Spinal cord (tissue), 10 donors: ENCODE data around the gene ARPP19. TPM values are rescaled to one million over a fixed set of nuclear protein-coding genes. Genes with fewer than 3 reads are reported as not detected.
"Not testable (repeated sequence)": the region's sequence is repeated elsewhere in the genome, so short reads cannot be mapped to it uniquely, and the experiment has no call there.

Experiments used
- DNase-seq, 6 donors: peaks; one replicate each; pipeline versions ENCODE4 v3.0.0 to v3.0.0-alpha.2; 2013 to 2015; ENCODE audit warnings: low spot score in 6 of 6, low read depth in 4 of 6
- H3K27ac ChIP-seq: one replicate; pipeline ENCODE4 v1.5.1; 2013; ENCODE audit warnings: low read depth, low read length, control low read depth
- H3K27me3 ChIP-seq: one replicate; pipeline ENCODE4 v1.6.1; 2013; ENCODE audit warnings: low read length; ENCODE audit not compliant: control insufficient read depth, insufficient read depth
- H3K36me3 ChIP-seq: one replicate; pipeline ENCODE4 v1.6.1; 2013; ENCODE audit warnings: low read length; ENCODE audit not compliant: control insufficient read depth, insufficient read depth
- H3K4me1 ChIP-seq: one replicate; pipeline ENCODE4 v1.6.1; 2013; ENCODE audit warnings: low read length; ENCODE audit not compliant: control insufficient read depth, insufficient read depth
- H3K4me3 ChIP-seq: one replicate; pipeline ENCODE4 v1.5.1; 2013; ENCODE audit warnings: low read depth, low read length, control low read depth
- H3K9me3 ChIP-seq: one replicate; pipeline ENCODE4 v1.6.1; 2013; ENCODE audit warnings: low read length; ENCODE audit not compliant: control insufficient read depth, insufficient read depth
- WGBS: methylation state at CpG from one replicate; pipeline ENCODE4 v1.1.5; 2013; ENCODE audit warnings: missing lambda C conversion rate; ENCODE audit not compliant: insufficient coverage; 5-methylcytosine and 5-hydroxymethylcytosine counted together
- polyA plus RNA-seq, 2 donors: library from polyadenylated mRNA; unstranded; fragments of 120-200 nt; gene quantifications; one replicate each; pipeline ENCODE4 v1.2.1, GENCODE V29; 2013; ENCODE audit not compliant: insufficient read length in 2 of 2
- total RNA-seq, 2 donors: library from RNA; depleted of rRNA in 1 of 2; stranded (reverse); fragments of 120-200 nt in 1 of 2; fragments of >200 nt in 1 of 2; gene quantifications; one replicate each; pipeline versions ENCODE4 v1.2.3 to v1.2.4, GENCODE V29; 2013 to 2014
- donor health status: healthy.

ARPP19 gene
- total and polyA plus RNA-seq, 4 donors: 156 to 285 (median 179) TPM

DNA sequence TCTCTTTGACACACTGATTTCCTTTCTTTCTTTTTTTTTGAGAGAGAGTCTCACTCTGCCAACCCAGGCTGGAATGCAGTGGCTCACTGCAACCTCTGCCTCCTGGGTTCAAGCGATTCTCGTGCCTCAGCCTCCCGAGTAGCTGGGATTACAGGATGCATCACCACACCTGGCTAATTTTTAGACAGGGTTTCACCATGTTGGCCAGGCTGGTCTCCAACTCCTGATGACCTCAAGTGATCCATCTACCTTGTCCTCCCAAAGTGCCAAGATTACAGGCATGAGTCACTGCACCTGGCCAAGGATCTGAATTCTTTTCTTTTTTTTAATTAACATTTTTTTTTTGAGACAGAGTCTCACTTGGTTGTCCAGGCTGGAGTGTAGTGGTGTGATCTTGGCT, 5.8 kb upstream of the ARPP19 start:
- H3K27ac ChIP-seq, H3K4me1 ChIP-seq, H3K36me3 ChIP-seq, H3K4me3 ChIP-seq, H3K9me3 ChIP-seq, H3K27me3 ChIP-seq, DNase-seq: not testable (repeated sequence)
- WGBS: 100% methylated on average over 3 of the region's 3 CpGs

DNA sequence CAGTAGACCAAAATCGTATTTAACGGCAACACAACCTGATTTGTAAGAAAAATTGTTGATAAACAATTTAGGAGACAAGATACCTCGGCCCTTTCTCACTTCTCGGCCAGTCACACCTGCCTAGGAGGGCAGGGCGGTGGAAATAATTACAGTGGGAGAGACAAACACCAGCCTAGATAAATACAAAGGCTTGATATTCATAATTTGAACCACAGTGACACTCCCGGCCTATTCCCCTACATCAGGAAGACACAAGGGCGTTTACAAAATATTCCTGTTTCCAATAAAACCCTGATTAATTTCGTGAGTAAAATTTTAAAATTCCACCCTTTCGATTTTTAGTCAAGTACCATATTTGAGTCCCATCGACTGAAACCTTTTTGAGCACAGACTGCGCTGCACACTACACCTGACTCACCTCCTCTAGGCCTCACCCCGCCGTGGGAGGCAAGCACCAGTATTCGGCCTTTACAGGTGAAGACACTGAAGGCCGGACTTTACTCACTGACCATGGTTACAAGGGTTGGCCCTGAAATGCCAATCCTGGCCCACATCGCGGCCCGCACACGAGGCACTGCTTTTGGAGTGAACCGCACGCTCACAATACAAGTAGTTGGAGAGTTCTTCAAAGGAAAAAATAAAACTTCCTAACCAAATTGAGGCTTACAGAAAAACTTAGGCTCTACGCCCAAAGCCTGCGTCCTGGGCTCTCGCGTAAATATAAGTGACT, 794 bp downstream of the ARPP19 start:
- WGBS: 0% methylated on average over 16 of the region's 25 CpGs
- peaks cover 9% of the 10 kb centered on the region for H3K4me1 ChIP-seq
- no peaks in the 10 kb centered on the region for H3K27me3 ChIP-seq
- no peaks in the 10 kb centered on the region for H3K9me3 ChIP-seq
- no peaks in the 10 kb centered on the region for H3K36me3 ChIP-seq
- peak overlapping the region; percentile 55 for H3K27ac ChIP-seq
- peak overlapping the region; percentile 72 for H3K4me3 ChIP-seq
- peak in 2 of 6 donors; percentile 4 to 61 for DNase-seq

DNA sequence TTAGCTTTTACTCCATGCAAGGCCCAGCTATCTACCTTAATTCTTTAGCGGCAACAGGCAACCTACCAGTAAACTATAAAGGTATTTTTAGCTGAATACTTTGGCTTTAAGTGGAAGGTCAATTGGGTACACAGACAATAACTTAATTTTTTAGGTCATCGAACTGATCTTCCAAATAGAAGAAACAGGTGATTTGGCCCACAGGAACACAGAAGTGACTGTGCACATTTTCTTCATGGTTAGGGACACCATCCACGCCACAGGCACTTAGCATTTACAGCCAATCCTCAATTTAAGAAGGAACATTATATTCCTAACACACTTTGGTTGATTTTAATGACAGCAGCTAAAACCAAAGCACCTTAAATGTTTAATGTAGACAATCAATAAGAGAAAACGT, 1.9 kb downstream of the ARPP19 start:
- H3K4me1 ChIP-seq: peaks cover 9% of the 10 kb centered on the region
- no peak for DNase-seq
- H3K36me3 ChIP-seq: no peaks in the 10 kb centered on the region
- no CpG with 5 or more reads among the region's 4 CpGs for WGBS
- H3K9me3 ChIP-seq: no peaks in the 10 kb centered on the region
- H3K4me3 ChIP-seq: no peak overlapping the region
- H3K27me3 ChIP-seq: no peaks in the 10 kb centered on the region
- no peak overlapping the region for H3K27ac ChIP-seq

DNA sequence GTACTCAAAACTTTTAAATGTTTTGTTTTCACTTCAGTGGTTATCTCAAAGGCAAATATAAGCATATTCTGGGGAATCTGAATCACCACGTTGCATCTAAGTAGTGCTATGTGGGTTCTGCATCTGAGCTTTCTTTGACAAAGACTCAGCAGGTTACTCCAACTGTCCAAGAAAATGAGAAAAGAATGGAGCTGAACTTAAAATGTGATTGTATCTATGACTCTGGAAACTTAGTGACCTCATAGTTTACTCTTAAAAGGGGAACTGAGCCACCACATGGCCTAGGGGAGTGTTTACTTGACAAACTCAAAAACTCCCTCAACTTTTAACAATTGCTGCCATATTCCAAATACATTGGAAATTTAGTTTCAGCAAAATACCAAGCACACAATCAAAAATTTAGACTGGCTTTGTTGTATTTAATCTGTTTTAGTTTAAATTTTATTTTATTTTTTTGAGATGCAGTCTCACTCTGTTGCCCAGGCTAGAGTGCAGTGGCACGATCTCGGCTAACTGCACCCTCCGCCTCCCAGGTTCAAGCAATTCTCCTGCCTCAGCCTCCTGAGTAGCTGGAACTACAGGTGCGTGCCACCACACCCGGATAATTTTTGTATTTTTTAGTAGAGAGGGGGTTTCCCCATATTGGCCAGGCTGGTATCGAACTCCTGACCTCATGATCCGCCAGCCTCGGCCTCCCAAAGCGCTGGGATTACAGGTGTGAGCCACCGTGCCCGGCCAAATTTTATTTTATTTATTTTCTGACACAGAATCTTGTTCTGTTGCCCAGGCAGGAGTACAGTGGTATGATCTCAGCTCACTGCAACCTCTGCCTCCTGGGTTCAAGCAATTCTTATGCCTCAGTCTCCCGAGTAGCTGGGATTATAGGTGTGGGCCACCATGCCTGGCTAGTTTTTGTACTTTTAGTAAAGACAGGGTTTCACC, 3.1 kb downstream of the ARPP19 start:
- not testable (repeated sequence) for H3K4me3 ChIP-seq, H3K36me3 ChIP-seq, DNase-seq, H3K27ac ChIP-seq, H3K27me3 ChIP-seq, H3K4me1 ChIP-seq, H3K9me3 ChIP-seq
- WGBS: 92% methylated on average over 8 of the region's 13 CpGs

DNA sequence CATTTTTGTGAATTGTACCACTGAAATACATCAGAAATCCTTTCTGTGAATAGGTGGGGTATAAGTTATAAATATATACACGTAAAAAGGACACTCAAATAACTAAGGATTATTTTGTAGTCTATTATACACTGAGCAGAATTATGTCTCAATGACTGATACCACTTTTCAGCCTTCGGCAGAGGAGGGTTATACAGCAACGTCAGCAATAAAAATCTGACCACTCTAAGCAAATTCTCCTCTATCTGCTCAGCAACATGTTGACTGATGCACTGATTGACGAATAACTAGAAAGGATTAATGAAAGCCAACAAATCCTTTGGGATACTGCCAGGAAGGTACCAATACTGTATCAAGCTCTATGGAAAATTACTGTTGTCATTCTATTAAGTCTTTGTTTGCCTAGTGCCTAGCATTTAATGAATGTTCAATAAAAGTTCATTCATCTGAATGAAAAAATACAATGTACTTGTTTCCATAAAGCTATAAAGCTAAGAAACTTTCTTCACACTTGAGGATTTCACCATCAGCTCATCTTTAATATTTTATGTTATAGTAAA, 5.2 kb downstream of the ARPP19 start:
- peaks cover 5% of the 10 kb centered on the region for H3K4me1 ChIP-seq

DNA sequence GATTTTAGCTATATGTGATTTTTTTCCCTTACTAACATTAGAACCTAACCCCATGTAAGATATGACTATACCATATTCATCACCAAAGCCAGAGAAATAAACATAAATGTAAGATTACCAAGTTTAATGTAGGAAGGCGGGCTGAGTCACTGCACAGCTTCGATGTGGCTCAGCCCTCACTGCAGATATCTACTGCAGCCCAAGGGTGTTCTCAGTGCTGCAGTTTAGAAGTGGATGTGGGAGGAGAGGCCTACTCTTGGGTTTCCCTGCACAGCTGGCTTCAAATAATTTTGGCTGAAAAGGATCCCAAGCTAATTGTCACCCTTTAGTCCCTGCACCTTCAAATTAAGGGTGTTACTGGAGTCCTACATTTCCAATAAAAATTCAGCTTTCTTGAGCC, 9.3 kb downstream of the ARPP19 start:
- Histone ChIP-seq H3K4me1 (no peaks in the 10 kb centered on the region), H3K27ac (no peak overlapping the region), H3K9me3 (no peaks in the 10 kb centered on the region), H3K27me3 (no peaks in the 10 kb centered on the region), H3K4me3 (no peak overlapping the region), H3K36me3 (no peaks in the 10 kb centered on the region)
- WGBS: no CpG with 5 or more reads among the region's 2 CpGs
- no peak for DNase-seq

More for the DNA sequence above, 5.2 kb downstream of the ARPP19 start:
- Histone ChIP-seq H3K36me3 (no peaks in the 10 kb centered on the region), H3K9me3 (no peaks in the 10 kb centered on the region), H3K4me3 (no peak overlapping the region), H3K27me3 (no peaks in the 10 kb centered on the region), H3K27ac (no peak overlapping the region)
- no peak for DNase-seq
- WGBS: 50% methylated on average over 1 of the region's 4 CpGs

DNA sequence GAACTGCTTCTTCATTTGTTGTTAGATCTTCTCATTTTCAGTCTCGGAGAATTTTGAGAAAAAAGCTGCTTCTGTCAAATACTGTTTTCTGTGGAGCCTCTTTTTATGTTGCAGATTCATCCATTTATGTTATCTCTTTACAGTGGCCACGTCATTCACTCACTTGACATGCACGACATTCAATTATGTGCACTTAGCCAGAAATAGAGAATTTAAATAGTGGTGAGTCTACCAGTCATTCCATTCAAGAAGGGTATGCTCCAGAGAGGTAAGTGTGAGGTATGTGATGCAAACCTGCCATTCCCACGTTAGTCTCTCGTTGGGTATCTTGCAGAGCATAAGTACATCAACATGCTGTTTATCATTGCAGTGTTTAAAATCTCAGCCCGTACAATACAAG, 9.8 kb downstream of the ARPP19 start:
- Histone ChIP-seq H3K9me3 (no peaks in the 10 kb centered on the region), H3K4me3 (no peak overlapping the region), H3K27me3 (no peaks in the 10 kb centered on the region), H3K27ac (no peak overlapping the region), H3K4me1 (no peaks in the 10 kb centered on the region), H3K36me3 (no peaks in the 10 kb centered on the region)
- WGBS: 77% methylated on average over 2 of the region's 6 CpGs
- DNase-seq: no peak

DNA sequence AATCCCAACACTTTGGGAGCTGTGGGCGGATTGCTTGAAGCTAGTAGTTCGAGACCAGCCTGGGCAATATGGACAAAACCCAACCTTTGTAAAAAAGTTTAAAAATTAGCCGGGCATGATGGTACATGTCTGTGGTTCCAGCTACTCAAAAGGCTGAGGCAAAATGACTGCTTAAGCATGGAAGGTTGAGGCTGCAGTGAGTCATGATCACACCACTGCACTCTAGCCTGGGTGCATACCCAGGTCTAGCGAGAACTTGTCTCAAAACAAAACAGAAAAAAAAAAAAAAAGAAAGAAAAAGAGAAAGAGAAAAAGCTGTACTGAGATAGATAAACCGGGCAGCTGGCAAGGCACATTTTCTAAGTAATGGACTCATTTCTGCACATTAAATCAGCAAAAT, 10.6 kb downstream of the ARPP19 start:
- no peaks in the 10 kb centered on the region for H3K4me1 ChIP-seq
- H3K27ac ChIP-seq: no peak overlapping the region
- 84% methylated on average over 3 of the region's 5 CpGs for WGBS

DNA sequence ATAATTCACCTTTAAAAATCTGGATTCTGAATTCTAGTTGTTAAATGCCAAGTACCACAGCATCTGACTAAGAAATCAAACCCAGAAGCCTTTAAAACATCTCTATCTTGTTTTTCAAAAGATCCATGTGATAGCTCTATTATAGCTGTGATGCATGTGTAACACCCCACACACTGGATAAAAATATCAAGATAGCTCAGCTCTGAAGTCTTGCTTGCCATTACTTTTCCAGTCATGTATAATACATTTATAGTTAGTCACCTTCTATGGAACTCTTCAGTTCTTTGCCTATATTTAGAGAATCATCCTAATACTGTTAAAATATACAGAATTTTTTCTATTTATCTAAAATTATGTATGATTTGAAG, 11.6 kb downstream of the ARPP19 start:
- no peaks in the 10 kb centered on the region for H3K9me3 ChIP-seq
- no peaks in the 10 kb centered on the region for H3K27me3 ChIP-seq
- no peaks in the 10 kb centered on the region for H3K4me1 ChIP-seq
- no peak overlapping the region for H3K4me3 ChIP-seq
- H3K27ac ChIP-seq: no peak overlapping the region
- DNase-seq: no peak
- H3K36me3 ChIP-seq: no peaks in the 10 kb centered on the region

More for the DNA sequence above, 10.6 kb downstream of the ARPP19 start:
- Histone ChIP-seq H3K4me3 (no peak overlapping the region), H3K27me3 (no peaks in the 10 kb centered on the region), H3K9me3 (no peaks in the 10 kb centered on the region), H3K36me3 (no peaks in the 10 kb centered on the region)
- DNase-seq: no peak
